GM18909 (cell line): Measurements from ENCODE around the gene KCNAB1.

Experiments used
- ATAC-seq: cut with Tn5 transposase; IDR thresholded peaks from one replicate; pipeline ENCODE4 v1.9.1; 2021; ENCODE audit warnings: mild to moderate bottlenecking; ENCODE audit not compliant: unreplicated experiment, poor library complexity

Gene KCNAB1

GRCh38 chr3:156429125-156429524, 308.7 kb downstream of the KCNAB1 start:
- ATAC-seq: no peak

GRCh38 chr3:156431334-156432124, 311.2 kb downstream of the KCNAB1 start:
- ATAC-seq: no peak

- no peak for ATAC-seq
Measured at GRCh38 chr3:156432563-156432962, 312.2 kb downstream of the KCNAB1 start.

GRCh38 chr3:156433138-156433537, 312.8 kb downstream of the KCNAB1 start:
- no peak for ATAC-seq

- no peak for ATAC-seq
Measured at GRCh38 chr3:156433910-156434309, 313.5 kb downstream of the KCNAB1 start.

GRCh38 chr3:156434921-156435320, 314.5 kb downstream of the KCNAB1 start:
- no peak for ATAC-seq

GRCh38 chr3:156443079-156443478, 322.7 kb downstream of the KCNAB1 start:
- ATAC-seq: no peak

- ATAC-seq: no peak
Measured at GRCh38 chr3:156445117-156446090, 325.0 kb downstream of the KCNAB1 start.

- ATAC-seq: peak; percentile 76
Measured at GRCh38 chr3:156448300-156448699, 327.9 kb downstream of the KCNAB1 start.

GRCh38 chr3:156449710-156450574, 329.6 kb downstream of the KCNAB1 start:
- no peak for ATAC-seq

- ATAC-seq: no peak
Measured at GRCh38 chr3:156455839-156456238, 335.5 kb downstream of the KCNAB1 start.

- no peak for ATAC-seq
Measured at GRCh38 chr3:156456771-156457224, 336.4 kb downstream of the KCNAB1 start.

GRCh38 chr3:156459434-156459833, 339.1 kb downstream of the KCNAB1 start:
- ATAC-seq: no peak

- peak; percentile 84 for ATAC-seq
Measured at GRCh38 chr3:156460206-156460611, 339.8 kb downstream of the KCNAB1 start.

- no peak for ATAC-seq
Measured at GRCh38 chr3:156461889-156462288, 341.5 kb downstream of the KCNAB1 start.

GRCh38 chr3:156463123-156463522, 342.7 kb downstream of the KCNAB1 start:
- ATAC-seq: no peak

- no peak for ATAC-seq
Measured at GRCh38 chr3:156465194-156465593, 344.8 kb downstream of the KCNAB1 start.

- no peak for ATAC-seq
Measured at GRCh38 chr3:156469456-156469855, 349.1 kb downstream of the KCNAB1 start.

GRCh38 chr3:156471431-156471830, 351.1 kb downstream of the KCNAB1 start:
- ATAC-seq: no peak

GRCh38 chr3:156472150-156472549, 351.8 kb downstream of the KCNAB1 start:
- no peak for ATAC-seq
